ENCODE measurements around the gene SIX5. TPM values are rescaled to one million over a fixed set of nuclear protein-coding genes. Genes with fewer than 3 reads are reported as not detected.

The SIX5 gene
- total and polyA plus RNA-seq, 9 of the 15 experiments (the other 6 are each of a cell fraction or from before 2014, with no cell fraction given) = 1.4 to 17.2 (median 7.4) TPM; not detected in 2

DNA sequence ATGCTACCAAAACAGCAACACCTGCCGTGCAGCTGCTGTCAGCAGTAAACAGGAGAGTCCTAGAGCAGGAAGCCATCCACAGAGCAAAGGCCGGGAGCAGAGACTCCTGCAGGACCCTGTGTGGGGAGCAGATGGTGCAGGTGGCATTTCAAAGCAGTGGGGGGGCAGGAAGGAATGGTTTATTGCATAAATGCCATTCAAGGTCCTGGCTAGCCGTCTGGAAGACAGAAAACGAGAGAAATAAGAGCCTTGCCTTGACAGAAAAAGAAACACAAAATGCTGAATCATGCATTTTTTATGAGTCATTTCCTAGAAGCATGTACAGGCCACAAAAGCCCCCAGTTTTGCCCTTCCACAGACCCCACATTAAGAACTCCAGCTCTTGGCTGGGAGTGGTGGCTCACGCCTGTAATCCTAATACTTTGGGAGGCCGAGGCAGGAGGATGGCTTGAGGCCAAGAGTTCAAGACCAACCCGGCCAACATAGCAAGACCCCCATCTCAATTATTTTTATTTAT lies 40.6 kb upstream of the SIX5 start:
- peak overlapping the region; percentile 80 for H3K4me2 ChIP-seq (ENCODE audit: insufficient read depth, low read length)
- FAIRE-seq (peak; percentile 77), ATAC-seq (peak; percentile 72), DNase-seq (ENCODE audit: extremely low read depth in 1 of 4, low spot score in 3 of 4) (peak; percentile 48 to 71 (median 52))
- peaks cover 7% of the 10 kb centered on the region; the same call in 2 of the 3 replicates for H3K36me3 ChIP-seq (ENCODE audit: control insufficient read depth, insufficient read depth, low read length)
- in situ Hi-C loops (cut with MboI) = loop anchor here (10.0 kb wide), 1 partner anchor 195 kb away; no protein-coding TSS in a partner anchor
- no TSS peak for BruUV-seq (replicated peaks)
- H3K9me1 ChIP-seq (ENCODE audit: control insufficient read depth, insufficient read depth, low read length) = no peaks in the 10 kb centered on the region
- no peaks in the 10 kb centered on the region for H3K9me3 ChIP-seq (replicated peaks; ENCODE audit: control insufficient read depth, insufficient read depth, low read depth, low read length)
- ChIA-PET POLR2A (interaction anchor here (0.5 to 0.7 kb wide), 3 partner anchors 10 to 57 kb away, joined by 3 read pairs; no protein-coding TSS in a partner anchor), CTCF (ENCODE audit: low intra/inter-chr PET ratio) (no interaction called here)
- H3K27ac ChIP-seq (ENCODE audit: extremely low read depth, low read depth, low read length) = peak overlapping the region; percentile 96
- peak overlapping the region; percentile 80 to 86; a peak in 3 of 4 replicates for H3K9ac ChIP-seq (ENCODE audit: insufficient read depth in 1 of 2, low read depth in 2 of 2, low read length in 2 of 2)
- H3K4me1 ChIP-seq (replicated peaks in 1 of 2; ENCODE audit: control insufficient read depth in 2 of 2, insufficient read depth in 2 of 2, low read length in 2 of 2) = peaks cover 13 to 18% of the 10 kb centered on the region in 2 experiments; a peak in 4 of 5 replicates
- H3K4me3 ChIP-seq = no peak overlapping the region
- 17% methylated on average over 7 of the region's 7 CpGs for WGBS (ENCODE audit: insufficient coverage, low coverage, missing lambda C conversion rate)
- no peaks in the 10 kb centered on the region for H3K27me3 ChIP-seq (ENCODE audit: control insufficient read depth in 2 of 2, insufficient read depth in 2 of 2, low read length in 2 of 2)
- intact Hi-C loops (cut with micrococcal nuclease) = loop anchor here (10.0 kb wide), 1 partner anchor 265 kb away; no protein-coding TSS in a partner anchor
- no peaks in the 10 kb centered on the region for H4K20me1 ChIP-seq (replicated peaks; ENCODE audit: control insufficient read depth, insufficient read depth, low read length)
- no peaks in the 10 kb centered on the region for H3K79me2 ChIP-seq (ENCODE audit: control insufficient read depth, insufficient read depth, low read length)
- peak overlapping the region; percentile 100 for H2AFZ ChIP-seq (ENCODE audit: low read depth, low read length)
- TF ChIP-seq, protein P1, sequence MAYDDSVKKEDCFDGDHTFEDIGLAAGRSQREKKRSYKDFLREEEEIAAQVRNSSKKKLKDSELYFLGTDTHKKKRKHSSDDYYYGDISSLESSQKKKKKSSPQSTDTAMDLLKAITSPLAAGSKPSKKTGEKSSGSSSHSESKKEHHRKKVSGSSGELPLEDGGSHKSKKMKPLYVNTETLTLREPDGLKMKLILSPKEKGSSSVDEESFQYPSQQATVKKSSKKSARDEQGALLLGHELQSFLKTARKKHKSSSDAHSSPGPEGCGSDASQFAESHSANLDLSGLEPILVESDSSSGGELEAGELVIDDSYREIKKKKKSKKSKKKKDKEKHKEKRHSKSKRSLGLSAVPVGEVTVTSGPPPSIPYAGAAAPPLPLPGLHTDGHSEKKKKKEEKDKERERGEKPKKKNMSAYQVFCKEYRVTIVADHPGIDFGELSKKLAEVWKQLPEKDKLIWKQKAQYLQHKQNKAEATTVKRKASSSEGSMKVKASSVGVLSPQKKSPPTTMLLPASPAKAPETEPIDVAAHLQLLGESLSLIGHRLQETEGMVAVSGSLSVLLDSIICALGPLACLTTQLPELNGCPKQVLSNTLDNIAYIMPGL (CRISPR knock-in tag; IDR thresholded peaks at IDR 0.05) = no peak
- TF ChIP-seq ZC3H11A (IDR thresholded peaks at IDR 0.05; ENCODE audit: low read depth, low read length) (no peak), GTF2E2 (tag; IDR thresholded peaks at IDR 0.05) (no peak), BRCA1 (IDR thresholded peaks at IDR 0.05) (no peak), BRCA1 (CRISPR knock-in tag; IDR thresholded peaks at IDR 0.05) (no peak), RBM25 (IDR thresholded peaks at IDR 0.05; ENCODE audit: low read depth, low read length, severe bottlenecking) (peak; percentile 32), TBP (optimal IDR thresholded peaks at IDR 0.05; ENCODE audit: low read depth, low read length) (no peak), LEF1 (IDR thresholded peaks at IDR 0.05) (peak; percentile 83), NCOA2 (IDR thresholded peaks at IDR 0.05; ENCODE audit: partially characterized antibody in 2 of 2) (no peak), RBBP5 (IDR thresholded peaks at IDR 0.05; ENCODE audit: borderline replicate concordance, insufficient read depth, low read length, poor library complexity, severe bottlenecking) (peak; percentile 75), NR4A1 (CRISPR knock-in tag; IDR thresholded peaks at IDR 0.05) (no peak), NR4A1 (tag; IDR thresholded peaks at IDR 0.05) (0 out of 2 replicates have a peak, but pooled peaks have one; percentile 65), TRIM24 (IDR thresholded peaks at IDR 0.05) (0 out of 4 replicates have a peak, but pooled peaks of 1 of the 2 experiments have one; percentile 24), L3MBTL2 (IDR thresholded peaks at IDR 0.05) (0 out of 2 replicates have a peak, but pooled peaks have one; percentile 28)
- TF ChIP-seq, protein P2, sequence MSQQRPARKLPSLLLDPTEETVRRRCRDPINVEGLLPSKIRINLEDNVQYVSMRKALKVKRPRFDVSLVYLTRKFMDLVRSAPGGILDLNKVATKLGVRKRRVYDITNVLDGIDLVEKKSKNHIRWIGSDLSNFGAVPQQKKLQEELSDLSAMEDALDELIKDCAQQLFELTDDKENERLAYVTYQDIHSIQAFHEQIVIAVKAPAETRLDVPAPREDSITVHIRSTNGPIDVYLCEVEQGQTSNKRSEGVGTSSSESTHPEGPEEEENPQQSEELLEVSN (IDR thresholded peaks at IDR 0.05; ENCODE audit: borderline replicate concordance in 1 of 2, extremely low read depth in 1 of 2, insufficient read depth in 1 of 2, insufficient read length in 1 of 2, low read depth in 1 of 2, low read length in 1 of 2, poor library complexity in 1 of 2, severe bottlenecking in 1 of 2) = no peak
- TF ChIP-seq, protein P3, sequence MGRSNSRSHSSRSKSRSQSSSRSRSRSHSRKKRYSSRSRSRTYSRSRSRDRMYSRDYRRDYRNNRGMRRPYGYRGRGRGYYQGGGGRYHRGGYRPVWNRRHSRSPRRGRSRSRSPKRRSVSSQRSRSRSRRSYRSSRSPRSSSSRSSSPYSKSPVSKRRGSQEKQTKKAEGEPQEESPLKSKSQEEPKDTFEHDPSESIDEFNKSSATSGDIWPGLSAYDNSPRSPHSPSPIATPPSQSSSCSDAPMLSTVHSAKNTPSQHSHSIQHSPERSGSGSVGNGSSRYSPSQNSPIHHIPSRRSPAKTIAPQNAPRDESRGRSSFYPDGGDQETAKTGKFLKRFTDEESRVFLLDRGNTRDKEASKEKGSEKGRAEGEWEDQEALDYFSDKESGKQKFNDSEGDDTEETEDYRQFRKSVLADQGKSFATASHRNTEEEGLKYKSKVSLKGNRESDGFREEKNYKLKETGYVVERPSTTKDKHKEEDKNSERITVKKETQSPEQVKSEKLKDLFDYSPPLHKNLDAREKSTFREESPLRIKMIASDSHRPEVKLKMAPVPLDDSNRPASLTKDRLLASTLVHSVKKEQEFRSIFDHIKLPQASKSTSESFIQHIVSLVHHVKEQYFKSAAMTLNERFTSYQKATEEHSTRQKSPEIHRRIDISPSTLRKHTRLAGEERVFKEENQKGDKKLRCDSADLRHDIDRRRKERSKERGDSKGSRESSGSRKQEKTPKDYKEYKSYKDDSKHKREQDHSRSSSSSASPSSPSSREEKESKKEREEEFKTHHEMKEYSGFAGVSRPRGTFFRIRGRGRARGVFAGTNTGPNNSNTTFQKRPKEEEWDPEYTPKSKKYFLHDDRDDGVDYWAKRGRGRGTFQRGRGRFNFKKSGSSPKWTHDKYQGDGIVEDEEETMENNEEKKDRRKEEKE (IDR thresholded peaks at IDR 0.05; ENCODE audit: borderline replicate concordance in 1 of 2, control insufficient read depth in 1 of 2, low read depth in 2 of 2, low read length in 1 of 2) = no peak
